HS-5 (cell line): Measurements from ENCODE around the gene SLC26A9.
"Not testable (repeated sequence)": the region's sequence is repeated elsewhere in the genome, so short reads cannot be mapped to it uniquely, and the experiment has no call there.

Source experiments
- DNase-seq: peaks from one replicate; pipeline ENCODE4 v3.0.0-alpha.2; 2012; ENCODE audit warnings: low read depth

Gene SLC26A9

DNA sequence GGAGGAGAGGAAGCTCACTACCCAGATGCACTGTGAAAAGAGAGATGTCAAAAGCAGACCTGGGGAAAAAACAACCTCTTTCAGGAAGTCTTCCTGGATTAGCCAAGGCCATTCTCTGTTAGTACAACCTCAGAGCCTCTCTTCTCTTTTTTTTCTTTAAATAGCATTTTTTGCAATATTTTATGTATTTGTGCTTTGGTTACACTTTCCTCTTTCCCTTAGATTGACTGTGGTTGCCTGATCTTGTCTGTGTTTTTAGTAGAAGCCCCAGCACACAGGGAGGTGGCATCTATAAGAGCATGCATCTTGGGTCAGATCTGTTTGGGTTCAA, 18.8 kb downstream of the SLC26A9 start:
- no peak for DNase-seq

DNA sequence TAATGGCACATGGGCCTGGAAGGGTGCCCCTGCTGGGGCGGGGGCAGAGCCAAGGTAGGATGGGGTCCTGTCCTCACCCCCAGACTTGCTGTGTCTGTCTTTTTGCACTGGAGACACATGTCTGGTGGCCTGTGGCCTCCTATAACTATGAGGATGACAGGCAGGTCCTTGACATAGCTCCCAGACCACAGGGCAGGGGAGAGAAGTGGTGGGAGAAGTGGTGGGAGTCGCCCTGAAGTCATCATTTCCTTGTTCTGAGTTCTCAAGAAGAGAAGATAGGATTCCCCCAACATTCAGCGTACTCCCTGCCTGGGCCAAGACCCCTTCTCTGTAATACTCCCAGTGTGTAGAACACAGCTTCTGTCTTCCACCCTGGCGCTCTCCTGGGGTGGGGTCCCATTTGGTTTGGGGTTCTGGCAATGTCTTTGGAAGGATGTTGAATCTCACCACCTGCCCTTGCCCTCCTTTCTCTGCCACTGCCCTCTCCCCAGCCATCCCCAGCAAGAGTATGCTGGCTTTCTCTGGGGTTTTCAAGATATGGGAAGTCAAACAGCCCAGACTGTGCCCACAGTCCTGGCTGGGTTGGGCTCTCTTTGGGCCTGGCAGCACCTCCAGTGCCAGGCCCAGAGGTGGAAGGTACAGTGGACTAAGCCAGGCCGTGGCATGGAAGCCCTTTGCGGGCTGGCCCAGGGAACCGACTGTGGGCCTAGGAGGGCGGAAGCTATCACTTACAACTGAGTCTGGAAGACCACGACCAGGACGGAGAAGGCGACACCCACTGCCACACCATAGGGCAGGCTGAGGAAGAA, 19.4 kb downstream of the SLC26A9 start:
- DNase-seq, result no peak

GRCh38 chr1:205922806-205923205, 20.4 kb downstream of the SLC26A9 start:
- DNase-seq, result no peak

DNA sequence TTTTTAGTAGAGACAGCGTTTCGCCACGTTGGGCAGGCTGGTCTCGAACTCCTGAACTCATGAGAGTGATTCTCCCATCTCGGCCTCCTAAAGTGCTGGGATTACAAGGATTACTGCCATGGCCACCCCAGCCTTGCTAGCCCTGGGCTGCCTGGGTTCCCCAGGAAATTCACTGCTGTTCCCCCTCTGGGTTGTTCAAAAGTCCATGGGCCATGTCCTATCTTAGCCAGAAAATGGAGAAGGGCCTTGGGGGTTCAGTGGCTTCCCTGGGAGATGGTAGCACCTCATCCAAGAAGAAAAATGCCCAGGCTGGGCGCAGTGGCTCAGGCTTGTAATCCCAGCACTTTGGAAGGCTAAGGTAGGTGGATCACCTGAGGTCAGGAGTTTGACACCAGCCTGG, 20.9 kb downstream of the SLC26A9 start:
- no peak for DNase-seq

GRCh38 chr1:205921570-205921909, 21.7 kb downstream of the SLC26A9 start:
- DNase-seq, result no peak

- no peak for DNase-seq
Measured at GRCh38 chr1:205920861-205921569, 22.2 kb downstream of the SLC26A9 start.

DNA sequence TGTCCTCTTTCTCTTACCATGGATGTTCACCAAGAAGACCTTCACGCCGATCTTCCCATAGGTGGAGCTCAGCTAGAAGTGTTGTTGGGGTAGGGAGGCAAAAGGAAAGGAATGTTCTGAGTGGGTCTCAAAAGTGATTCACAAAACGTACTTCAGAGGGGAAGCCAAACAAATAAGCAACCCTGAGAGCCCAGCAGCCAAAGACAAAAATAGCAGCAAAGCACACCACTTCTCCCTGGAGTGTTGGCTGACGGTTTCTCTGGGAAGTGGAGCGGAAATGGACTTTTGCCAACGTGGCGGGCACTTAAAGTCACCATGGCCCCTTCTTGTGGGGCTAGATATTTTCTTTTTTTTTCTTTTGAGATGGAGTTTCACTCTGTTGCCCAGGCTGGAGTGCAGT, 23.1 kb downstream of the SLC26A9 start:
- DNase-seq, result no peak

GRCh38 chr1:205918955-205919746, 24.1 kb downstream of the SLC26A9 start:
- peak; percentile 61 for DNase-seq

DNA sequence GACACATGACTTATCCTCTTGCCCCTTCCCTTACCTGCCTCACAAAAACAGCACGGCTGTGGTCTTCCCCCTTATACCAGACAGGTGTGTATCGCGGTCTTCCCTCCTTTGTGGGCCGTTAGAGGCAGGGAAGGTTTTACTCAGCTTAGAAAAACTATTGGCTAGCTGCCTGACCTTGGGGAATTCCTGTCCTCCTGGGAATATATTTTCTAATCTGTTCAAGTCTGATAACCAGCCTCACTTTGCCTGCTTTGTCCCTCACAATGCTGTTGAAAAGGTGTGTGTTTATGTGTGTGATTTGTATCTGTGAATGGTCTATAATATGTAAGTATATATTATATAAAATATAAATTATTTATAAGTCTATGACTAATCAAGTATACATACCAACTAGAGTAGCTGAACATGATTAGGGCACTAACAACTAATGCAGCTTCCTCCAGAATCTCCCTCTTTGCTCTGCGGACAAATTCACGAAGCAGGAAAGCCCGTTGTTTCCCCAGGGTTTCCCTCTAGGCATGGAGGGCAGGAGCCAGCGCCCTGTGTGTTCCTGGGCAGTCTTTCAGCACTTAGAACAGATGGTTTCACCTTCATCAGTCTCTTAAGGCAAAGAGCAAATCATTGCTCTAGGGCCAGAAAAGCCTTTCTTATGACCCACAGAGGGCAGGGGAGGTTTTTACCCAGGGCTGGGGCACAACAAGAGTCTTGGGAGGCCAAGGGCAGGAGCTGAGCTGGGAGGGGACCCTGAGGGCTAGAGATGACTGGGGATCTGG, 25.6 kb downstream of the SLC26A9 start:
- DNase-seq, result no peak

DNA sequence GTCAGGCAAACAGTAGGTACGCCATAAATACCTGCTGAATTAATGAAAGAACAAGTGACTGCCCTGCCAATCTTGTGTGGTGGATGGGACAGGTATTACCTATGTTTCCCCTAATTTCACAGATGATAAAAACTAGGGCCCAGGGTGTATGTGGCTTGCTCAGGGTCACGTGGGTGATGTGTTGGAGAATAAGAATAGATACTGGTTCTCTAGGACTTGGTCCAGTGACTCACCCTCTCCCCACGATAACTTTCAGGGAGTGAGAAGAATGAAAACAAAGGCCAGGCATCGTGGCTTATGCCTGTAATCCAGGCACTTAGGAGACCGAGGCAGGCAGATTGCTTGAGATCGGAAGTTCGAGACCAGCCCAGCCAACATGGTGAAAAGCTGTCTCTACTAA, 26.7 kb downstream of the SLC26A9 start:
- no peak for DNase-seq

DNA sequence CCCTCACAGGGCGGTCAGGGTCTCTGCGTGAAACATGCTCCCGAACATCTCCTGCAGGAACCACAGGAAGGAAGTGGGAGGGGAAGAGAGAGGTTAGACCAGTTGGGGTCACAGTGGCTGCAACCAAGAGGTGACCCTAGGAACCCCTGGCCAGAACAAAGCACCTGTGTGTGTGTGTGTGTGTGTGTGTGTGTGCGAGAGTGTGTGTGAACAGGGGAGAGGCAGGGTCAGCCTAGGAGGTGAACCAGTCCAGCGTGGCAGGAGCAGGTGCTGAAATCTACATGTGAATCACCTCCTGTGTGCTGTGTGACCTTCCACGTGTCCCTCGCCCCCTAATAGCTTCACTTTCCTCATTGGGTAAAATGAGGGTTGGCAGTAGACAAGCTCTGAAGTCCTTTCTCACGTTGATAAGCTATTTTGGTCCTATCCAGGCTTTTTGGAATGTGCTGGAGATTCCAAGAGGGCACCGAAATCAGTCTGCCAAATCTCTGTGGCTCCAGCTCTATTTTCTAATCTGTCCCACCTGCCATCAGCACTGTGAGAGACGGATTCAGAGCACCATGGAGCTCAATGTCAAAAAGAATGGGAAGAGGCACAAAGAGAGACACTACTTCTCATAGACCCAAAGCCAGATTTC, 27.8 kb downstream of the SLC26A9 start:
- DNase-seq, result no peak

DNA sequence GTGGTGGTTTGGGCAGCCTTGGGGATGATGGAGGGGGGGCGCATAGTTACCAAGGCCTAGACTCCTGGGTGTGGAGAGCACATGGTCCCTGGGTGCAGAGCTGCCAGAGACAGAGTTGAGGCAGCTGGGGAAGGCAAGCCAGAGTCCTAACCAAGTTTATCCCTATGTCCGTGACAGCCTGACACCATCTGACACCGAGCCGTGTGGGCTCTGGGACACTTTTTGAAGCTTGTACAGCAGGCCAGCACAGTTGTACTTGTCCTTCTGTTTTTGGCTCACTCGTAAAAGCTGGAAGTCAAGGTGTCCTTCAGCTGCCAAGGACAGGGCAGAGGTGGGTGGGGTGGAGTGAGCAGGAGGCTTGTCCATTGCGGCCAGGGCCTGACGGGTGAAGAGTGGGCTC, 28.5 kb downstream of the SLC26A9 start:
- no peak for DNase-seq

- no peak for DNase-seq
Measured at GRCh38 chr1:205914155-205914507, 29.1 kb downstream of the SLC26A9 start.

- DNase-seq, result no peak
Measured at GRCh38 chr1:205913451-205914154, 29.7 kb downstream of the SLC26A9 start.

GRCh38 chr1:205907794-205908193, 35.5 kb downstream of the SLC26A9 start:
- no peak for DNase-seq

DNA sequence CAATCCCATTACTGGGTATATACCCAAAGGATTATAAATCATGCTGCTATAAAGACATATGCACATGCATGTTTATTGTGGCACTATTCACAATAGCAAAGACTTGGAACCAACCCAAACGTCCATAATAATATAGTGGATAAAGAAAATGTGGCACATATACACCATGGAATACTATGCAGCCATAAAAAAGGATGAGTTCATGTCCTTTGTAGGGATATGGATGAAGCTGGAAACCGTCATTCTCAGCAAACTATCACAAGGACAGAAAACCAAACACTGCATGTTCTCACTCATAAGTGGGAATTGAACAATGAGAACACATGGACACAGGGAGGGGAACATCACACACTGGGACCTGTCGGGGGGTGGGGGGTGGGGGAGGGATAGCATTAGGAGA, 38.2 kb downstream of the SLC26A9 start:
- not testable (repeated sequence) for DNase-seq

DNA sequence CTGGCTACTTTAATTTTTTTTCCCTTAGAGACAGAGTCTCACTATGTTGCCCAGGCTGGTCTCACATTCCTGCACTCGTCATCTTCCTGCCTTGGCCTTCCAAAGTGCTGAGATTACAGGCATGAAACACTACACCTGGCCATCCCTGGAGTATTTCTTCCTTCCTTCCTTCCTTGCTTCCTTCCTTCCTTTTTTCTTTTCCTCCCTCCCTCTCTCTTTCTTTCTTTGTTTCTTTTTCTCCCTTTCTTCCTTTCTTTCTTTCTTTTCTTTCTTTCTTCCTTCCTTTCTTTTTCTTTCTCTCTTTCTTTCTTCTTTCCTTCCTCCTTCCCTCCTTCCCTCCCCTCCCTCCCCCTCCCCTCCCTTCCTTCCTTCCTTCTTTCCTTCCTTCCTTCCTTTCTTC, 46.9 kb downstream of the SLC26A9 start:
- DNase-seq, result no peak

GRCh38 chr1:205894119-205894518, 49.1 kb downstream of the SLC26A9 start:
- DNase-seq, result not testable (repeated sequence)

DNA sequence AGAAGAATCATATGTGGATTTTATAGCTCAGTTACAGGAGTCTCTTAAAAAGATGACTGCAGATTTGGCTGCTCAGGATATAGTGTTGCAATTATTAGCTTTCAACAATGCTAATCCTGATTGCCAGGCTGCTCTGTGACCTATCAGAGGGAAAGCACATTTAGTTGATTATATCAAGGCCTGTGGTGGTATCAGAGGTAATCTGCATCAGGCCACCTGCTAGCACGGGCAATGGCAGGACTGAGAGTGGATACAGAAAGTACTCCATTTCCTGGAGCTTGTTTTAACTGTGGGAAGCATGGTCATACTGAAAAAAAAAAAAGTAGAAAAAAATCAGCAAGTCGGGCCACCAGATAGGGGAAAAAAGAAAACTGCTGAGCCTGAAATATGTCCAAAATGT, 51.1 kb downstream of the SLC26A9 start:
- DNase-seq, result not testable (repeated sequence)

DNA sequence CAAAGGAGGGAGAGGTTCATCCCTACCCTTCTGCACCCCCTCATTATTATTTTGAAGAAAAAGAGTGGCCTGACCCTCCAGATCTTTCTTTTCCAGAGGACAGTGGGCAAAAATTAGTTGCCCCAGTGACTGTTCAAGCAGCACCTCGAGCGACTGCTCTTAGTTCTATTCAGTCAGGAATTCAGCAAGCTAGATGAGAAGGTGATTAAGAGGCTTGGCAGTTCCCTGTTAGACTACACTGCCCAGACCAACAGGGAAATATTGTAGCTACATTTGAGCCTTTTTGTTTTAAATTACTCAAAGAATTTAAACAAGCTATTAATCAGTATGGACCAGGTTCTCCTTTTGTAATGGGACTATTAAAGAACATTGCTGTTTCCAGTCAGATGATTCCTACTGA, 51.8 kb downstream of the SLC26A9 start:
- DNase-seq, result not testable (repeated sequence)

DNA sequence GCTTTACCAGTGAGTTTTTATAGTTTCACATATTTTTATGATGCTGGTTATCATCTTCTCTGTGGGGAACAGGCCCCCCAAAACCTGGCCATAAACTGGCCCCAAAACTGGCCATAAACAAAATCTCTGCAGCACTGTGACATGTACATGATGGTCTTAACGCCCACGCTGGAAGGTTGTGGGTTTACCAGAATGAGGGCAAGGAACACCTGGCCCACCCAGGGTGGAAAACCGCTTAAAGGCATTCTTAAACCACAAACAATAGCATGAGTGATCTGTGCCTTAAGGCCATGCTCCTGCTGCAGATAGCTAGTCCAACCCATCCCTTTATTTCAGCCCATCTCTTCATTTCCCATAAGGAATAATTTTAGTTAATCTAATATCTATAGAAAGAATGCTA, 52.6 kb downstream of the SLC26A9 start:
- not testable (repeated sequence) for DNase-seq
